Fibroblast of skin of right quadriceps (primary cell): Measurements from ENCODE around the gene RAI1.
"Not testable (repeated sequence)": the region's sequence is repeated elsewhere in the genome, so short reads cannot be mapped to it uniquely, and the experiment has no call there.

ENCODE experiments used
- DNase-seq: peaks from one replicate; pipeline ENCODE4 v3.0.0-alpha.2; 2013

Gene RAI1

GRCh38 chr17:17664064-17664452 is 17.2 kb upstream of the RAI1 start:
- DNase-seq: no peak

- no peak for DNase-seq
Observed at GRCh38 chr17:17665255-17665654, 16.0 kb upstream of the RAI1 start.

- DNase-seq: peak; percentile 62
Observed at GRCh38 chr17:17666111-17666714, 15.0 kb upstream of the RAI1 start.

- no peak for DNase-seq
Observed at GRCh38 chr17:17667231-17667630, 14.0 kb upstream of the RAI1 start.

GRCh38 chr17:17667947-17668346 is 13.3 kb upstream of the RAI1 start:
- DNase-seq: no peak

- DNase-seq: no peak
Observed at GRCh38 chr17:17668358-17668757, 12.9 kb upstream of the RAI1 start.

- peak; percentile 37 for DNase-seq
Observed at GRCh38 chr17:17668775-17669579, 12.3 kb upstream of the RAI1 start.

- DNase-seq: no peak
Observed at GRCh38 chr17:17669580-17670235, 11.6 kb upstream of the RAI1 start.

- no peak for DNase-seq
Observed at GRCh38 chr17:17670701-17671305, 10.5 kb upstream of the RAI1 start.

- no peak for DNase-seq
Observed at GRCh38 chr17:17671369-17672129, 9.7 kb upstream of the RAI1 start.

GRCh38 chr17:17672453-17673368 is 8.5 kb upstream of the RAI1 start:
- DNase-seq: no peak

GRCh38 chr17:17675416-17675815 is 5.8 kb upstream of the RAI1 start:
- DNase-seq: no peak

GRCh38 chr17:17675925-17676534 is 5.2 kb upstream of the RAI1 start:
- peak; percentile 39 for DNase-seq

- no peak for DNase-seq
Observed at GRCh38 chr17:17676752-17677151, 4.5 kb upstream of the RAI1 start.

GRCh38 chr17:17677299-17678040 is 3.8 kb upstream of the RAI1 start:
- no peak for DNase-seq

GRCh38 chr17:17678063-17678699 is 3.1 kb upstream of the RAI1 start:
- not testable (repeated sequence) for DNase-seq

GRCh38 chr17:17679243-17679642 is 2.0 kb upstream of the RAI1 start:
- no peak for DNase-seq

- DNase-seq: no peak
Observed at GRCh38 chr17:17679748-17680147, 1.5 kb upstream of the RAI1 start.

- DNase-seq: no peak
Observed at GRCh38 chr17:17680477-17681186, 626 bp upstream of the RAI1 start.
